Fibroblast of lung (primary cell): ENCODE measurements around the gene EHD3. TPM values are rescaled to one million over a fixed set of nuclear protein-coding genes. Genes with fewer than 3 reads are reported as not detected.

Source experiments
- DNase-seq, 2 donors: peaks; one replicate each; pipeline versions ENCODE4 v3.0.0 to v3.0.0-alpha.2; 2010; ENCODE audit warnings: low read depth in 2 of 2
- H2AFZ ChIP-seq: 2 replicates; pipeline ENCODE4 v1.5.1; 2012; ENCODE audit warnings: low read length, control low read depth, inconsistent platforms
- H3K27ac ChIP-seq: 2 replicates; pipeline ENCODE4 v1.5.1; 2011; ENCODE audit warnings: low read length, control low read depth; ENCODE audit not compliant: insufficient read depth
- H3K27me3 ChIP-seq: 2 replicates; pipeline ENCODE4 v1.5.1; 2011; ENCODE audit warnings: mild to moderate bottlenecking, low read length; ENCODE audit not compliant: control insufficient read depth, insufficient read depth
- H3K36me3 ChIP-seq: 2 replicates; pipeline ENCODE4 v1.5.1; 2011; ENCODE audit warnings: low read length; ENCODE audit not compliant: control insufficient read depth, insufficient read depth
- H3K4me1 ChIP-seq: 2 replicates; pipeline ENCODE4 v1.5.1; 2011; ENCODE audit warnings: low read length; ENCODE audit not compliant: control insufficient read depth, insufficient read depth; ENCODE audit errors: extremely low read depth
- H3K4me2 ChIP-seq: 2 replicates; pipeline ENCODE4 v1.5.1; 2011; ENCODE audit warnings: low read length, control low read depth; ENCODE audit not compliant: insufficient read depth; ENCODE audit errors: extremely low read depth
- H3K4me3 ChIP-seq, 4 experiments: fragments of 200-600 bp in 1 of 4; sonication (generic) in 1 of 4; replicated peaks in 1 of 4; 2 replicates each; pipeline ENCODE4 v1.5.1; 2011 to 2016; ENCODE audit warnings: low read length in 4 of 4, low read depth in 3 of 4, mild to moderate bottlenecking in 3 of 4, control low read depth in 2 of 4, inconsistent platforms in 1 of 4, mixed read lengths in 1 of 4; ENCODE audit not compliant: insufficient read depth in 1 of 4; ENCODE audit errors: control extremely low read depth in 1 of 4
- H3K79me2 ChIP-seq: 2 replicates; pipeline ENCODE4 v1.5.1; 2012; ENCODE audit warnings: mild to moderate bottlenecking, low read length, inconsistent platforms; ENCODE audit not compliant: control insufficient read depth, insufficient read depth
- H3K9ac ChIP-seq: 2 replicates; pipeline ENCODE4 v1.5.1; 2011; ENCODE audit warnings: mild to moderate bottlenecking, low read length, control low read depth; ENCODE audit not compliant: insufficient read depth
- H3K9me3 ChIP-seq: 2 replicates; pipeline ENCODE4 v1.5.1; 2012; ENCODE audit warnings: low read depth, low read length; ENCODE audit not compliant: control insufficient read depth, insufficient read depth
- H4K20me1 ChIP-seq: 2 replicates; pipeline ENCODE4 v1.5.1; 2011; ENCODE audit warnings: low read length; ENCODE audit not compliant: control insufficient read depth, insufficient read depth; ENCODE audit errors: extremely low read depth
- EZH2 ChIP-seq: IDR thresholded peaks from 2 replicates; pipeline ENCODE4 v1.5.1; 2012; ENCODE audit warnings: low read length, control low read depth, mild to moderate bottlenecking; ENCODE audit errors: missing control alignments
- polyA plus RNA-seq, 2 donors: library from polyadenylated mRNA; depleted of rRNA in 1 of 2; stranded (reverse) in 1 of 2; unstranded in 1 of 2; fragments of >200 nt; gene quantifications; 2 replicates each; pipeline ENCODE4 v1.2.1, GENCODE V29; 2011 to 2012; ENCODE audit warnings: missing spikeins in 1 of 2
- total RNA-seq: library from RNA; depleted of rRNA; stranded (reverse); fragments of >200 nt; gene quantifications from 2 replicates; pipeline ENCODE4 v1.2.1, GENCODE V29; 2014
- TF ChIP-seq, protein P1 (sequence below), 2 donors: IDR thresholded peaks in 1 of 2; conservative IDR thresholded peaks in 1 of 2; 1 replicate in 1 of 2; 2 replicates in 1 of 2; pipeline ENCODE4 v1.5.1; 2011 to 2012; ENCODE audit warnings: low read length in 2 of 2, control low read depth in 1 of 2, inconsistent platforms in 1 of 2, low read depth in 1 of 2, mild to moderate bottlenecking in 1 of 2

The EHD3 gene
- total and polyA plus RNA-seq, 2 donors (not counting 1 experiment from before 2014, with no cell fraction given) = 30.6 to 37.5 TPM

DNA sequence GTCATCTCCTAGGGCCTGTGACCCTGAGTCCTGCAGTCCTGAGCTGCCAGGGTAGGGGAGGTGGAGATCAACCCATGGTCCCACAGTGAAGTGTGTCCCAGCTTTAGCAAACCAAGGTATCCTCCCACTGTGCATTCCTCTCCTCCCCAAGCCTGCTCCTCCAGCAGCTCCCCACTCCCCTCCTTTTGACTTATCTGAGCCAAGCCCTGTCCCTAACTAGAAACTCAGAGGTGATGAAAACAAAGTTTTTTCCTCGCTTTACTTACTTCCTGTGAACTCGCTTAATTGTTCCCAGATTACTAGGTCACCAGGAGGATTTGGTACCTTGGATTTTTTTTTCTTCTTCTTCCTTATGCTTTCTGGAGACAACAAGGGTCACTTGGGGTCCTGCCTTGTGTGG lies 80.8 kb downstream of the EHD3 start:
- no peaks in the 10 kb centered on the region for H3K36me3 ChIP-seq
- no peak for DNase-seq
- H3K9me3 ChIP-seq = no peaks in the 10 kb centered on the region
- no peaks in the 10 kb centered on the region for H3K79me2 ChIP-seq
- no peak overlapping the region for H2AFZ ChIP-seq
- H3K27ac ChIP-seq = no peak overlapping the region
- TF ChIP-seq, protein P1, sequence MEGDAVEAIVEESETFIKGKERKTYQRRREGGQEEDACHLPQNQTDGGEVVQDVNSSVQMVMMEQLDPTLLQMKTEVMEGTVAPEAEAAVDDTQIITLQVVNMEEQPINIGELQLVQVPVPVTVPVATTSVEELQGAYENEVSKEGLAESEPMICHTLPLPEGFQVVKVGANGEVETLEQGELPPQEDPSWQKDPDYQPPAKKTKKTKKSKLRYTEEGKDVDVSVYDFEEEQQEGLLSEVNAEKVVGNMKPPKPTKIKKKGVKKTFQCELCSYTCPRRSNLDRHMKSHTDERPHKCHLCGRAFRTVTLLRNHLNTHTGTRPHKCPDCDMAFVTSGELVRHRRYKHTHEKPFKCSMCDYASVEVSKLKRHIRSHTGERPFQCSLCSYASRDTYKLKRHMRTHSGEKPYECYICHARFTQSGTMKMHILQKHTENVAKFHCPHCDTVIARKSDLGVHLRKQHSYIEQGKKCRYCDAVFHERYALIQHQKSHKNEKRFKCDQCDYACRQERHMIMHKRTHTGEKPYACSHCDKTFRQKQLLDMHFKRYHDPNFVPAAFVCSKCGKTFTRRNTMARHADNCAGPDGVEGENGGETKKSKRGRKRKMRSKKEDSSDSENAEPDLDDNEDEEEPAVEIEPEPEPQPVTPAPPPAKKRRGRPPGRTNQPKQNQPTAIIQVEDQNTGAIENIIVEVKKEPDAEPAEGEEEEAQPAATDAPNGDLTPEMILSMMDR (conservative IDR thresholded peaks at IDR 0.05 in 1 of 2, IDR thresholded peaks at IDR 0.05 in 1 of 2; ENCODE audit: low read depth in 1 of 2, low read length in 2 of 2) = no peak
- TF ChIP-seq EZH2 = no peak
- H3K4me1 ChIP-seq = peaks cover 8% of the 10 kb centered on the region
- no peak overlapping the region for H3K4me3 ChIP-seq
- H3K9ac ChIP-seq = no peak overlapping the region
- no peaks in the 10 kb centered on the region for H4K20me1 ChIP-seq
- no peak overlapping the region for H3K4me2 ChIP-seq
- H3K27me3 ChIP-seq = no peaks in the 10 kb centered on the region

DNA sequence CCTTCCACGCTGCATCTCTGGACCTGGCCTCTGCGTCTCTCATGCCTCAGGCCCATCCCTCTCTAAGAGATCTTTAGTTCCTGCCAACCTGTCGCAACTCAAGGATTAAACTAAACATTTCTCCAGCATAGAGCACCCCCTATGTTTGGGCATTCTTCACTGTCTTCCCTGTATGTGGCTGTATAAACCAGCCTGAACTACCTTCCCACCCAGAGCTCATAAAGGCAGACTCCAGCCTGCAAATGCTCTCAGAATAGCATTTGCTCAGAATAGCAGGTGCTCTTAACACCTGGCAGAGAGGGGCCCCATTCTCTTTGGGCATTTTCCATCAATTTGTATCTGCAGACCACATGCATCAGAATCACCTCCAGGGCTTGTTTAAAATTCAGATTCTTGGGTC lies 83.4 kb downstream of the EHD3 start:
- Histone ChIP-seq H3K4me1 (peaks cover 8% of the 10 kb centered on the region), H3K9me3 (no peaks in the 10 kb centered on the region), H3K79me2 (no peaks in the 10 kb centered on the region), H3K27ac (no peak overlapping the region), H3K4me2 (no peak overlapping the region), H3K9ac (no peak overlapping the region), H3K27me3 (no peaks in the 10 kb centered on the region), H3K4me3 (no peak overlapping the region), H4K20me1 (no peaks in the 10 kb centered on the region), H3K36me3 (no peaks in the 10 kb centered on the region), H2AFZ (no peak overlapping the region)
- no peak for DNase-seq
- TF ChIP-seq, protein P1 (conservative IDR thresholded peaks at IDR 0.05 in 1 of 2, IDR thresholded peaks at IDR 0.05 in 1 of 2; ENCODE audit: low read depth in 1 of 2, low read length in 2 of 2) = no peak
- TF ChIP-seq EZH2 = no peak

DNA sequence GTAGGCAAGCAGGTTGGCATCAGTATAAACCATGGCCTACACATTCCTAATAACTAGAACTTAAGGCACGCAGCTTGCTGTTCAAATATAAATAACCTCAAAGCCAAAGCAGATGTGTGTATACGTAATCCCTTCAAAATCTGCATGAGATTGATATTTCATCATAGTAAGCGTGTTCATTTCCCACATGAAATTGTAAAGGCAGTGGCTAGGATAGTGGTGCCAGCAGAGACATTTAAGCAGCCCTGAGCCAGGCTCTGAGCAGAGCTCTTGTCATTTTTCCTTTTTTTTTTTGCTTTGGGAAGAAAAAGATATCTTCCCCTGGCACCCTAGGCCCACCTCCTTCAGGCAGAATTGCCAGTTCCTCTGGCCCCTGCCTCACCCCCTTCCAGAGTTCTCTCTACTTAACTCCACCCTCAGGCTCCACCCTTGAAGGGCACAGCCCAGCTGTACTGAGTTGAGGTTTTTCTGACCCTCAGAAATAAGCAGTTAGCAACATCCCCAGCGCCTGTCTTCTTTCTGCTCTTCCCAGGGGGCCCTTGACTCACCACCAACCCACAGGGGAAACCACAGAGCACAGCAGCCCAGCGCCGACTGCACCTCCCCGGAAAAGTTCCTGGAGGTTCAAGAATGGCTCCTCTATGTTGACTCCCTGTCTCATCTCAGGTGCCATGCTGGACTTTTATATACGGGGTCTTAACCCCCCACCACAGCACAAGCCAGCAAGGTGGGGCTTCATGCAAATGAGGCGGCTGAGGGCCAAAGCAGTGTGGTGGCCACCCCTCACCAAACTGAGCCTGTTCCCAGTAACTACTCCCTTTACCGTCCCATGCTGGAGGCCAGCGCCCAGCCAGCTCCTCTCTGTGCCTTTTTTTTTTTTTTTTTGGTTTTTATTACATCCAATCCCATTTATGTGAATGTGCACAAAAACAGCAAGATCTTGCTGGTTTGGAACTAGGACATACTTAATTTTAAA lies 84.7 kb downstream of the EHD3 start:
- Histone ChIP-seq H3K4me1 (peaks cover 10% of the 10 kb centered on the region), H3K9me3 (no peaks in the 10 kb centered on the region), H4K20me1 (no peaks in the 10 kb centered on the region), H3K27me3 (no peaks in the 10 kb centered on the region), H3K4me2 (peak overlapping the region; percentile 73), H3K4me3 (no peak overlapping the region), H3K9ac (no peak overlapping the region), H3K36me3 (no peaks in the 10 kb centered on the region), H3K79me2 (no peaks in the 10 kb centered on the region), H3K27ac (peak overlapping the region; percentile 66), H2AFZ (no peak overlapping the region)
- peak; percentile 77 to 94 for DNase-seq
- TF ChIP-seq EZH2 = no peak
- TF ChIP-seq, protein P1 (conservative IDR thresholded peaks at IDR 0.05 in 1 of 2, IDR thresholded peaks at IDR 0.05 in 1 of 2; ENCODE audit: low read depth in 1 of 2, low read length in 2 of 2) = no peak
